ENCODE data around the gene CHN1.

The CHN1 gene

DNA sequence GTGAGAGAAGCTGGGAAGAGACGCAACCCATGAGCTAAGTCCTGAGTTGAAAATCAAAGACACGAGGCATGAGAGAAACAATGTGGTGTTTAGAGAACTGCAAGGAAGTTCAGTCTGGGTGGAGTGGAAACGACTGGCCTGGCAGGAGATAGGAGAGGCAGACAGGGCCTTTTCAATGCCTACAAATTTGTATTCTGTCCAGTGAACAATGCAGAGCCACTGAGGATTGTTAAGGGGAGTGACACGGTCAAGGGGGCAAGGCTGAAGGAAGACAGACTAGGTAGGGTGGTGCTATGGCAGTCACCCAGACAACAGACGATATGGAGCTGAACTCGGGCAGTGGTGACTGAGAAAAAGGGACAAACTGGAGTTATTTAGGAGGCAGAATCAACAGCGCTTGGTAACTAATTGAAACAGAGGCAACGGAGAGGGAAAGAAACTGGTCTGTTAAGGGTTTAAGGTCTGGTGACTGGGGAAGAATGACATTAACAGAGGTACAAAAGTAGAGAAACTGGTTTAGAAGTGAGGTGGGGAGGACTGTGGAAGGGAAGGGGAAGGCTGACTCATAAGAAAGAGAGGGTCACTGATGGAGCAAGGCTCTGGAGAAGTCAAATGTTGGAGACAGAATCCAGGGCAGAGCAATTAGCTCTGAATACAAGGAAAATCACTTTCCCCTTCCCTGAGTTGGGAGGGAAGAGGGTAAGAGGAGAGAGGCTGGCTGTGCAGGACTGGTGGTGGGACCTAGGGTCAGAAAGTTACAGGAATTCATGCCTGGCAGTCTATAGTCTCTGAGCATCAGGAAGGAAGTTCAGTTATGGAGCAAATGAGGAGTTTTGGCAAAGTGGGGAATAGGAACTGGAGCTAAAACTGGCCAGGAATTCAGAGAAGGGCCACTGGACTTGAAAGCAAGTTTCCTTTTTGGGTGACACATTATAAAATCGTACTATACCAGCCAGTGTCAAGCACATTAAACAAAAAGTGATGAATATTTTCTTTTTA is 177.5 kb downstream of the CHN1 start:
- DNase-seq (ENCODE audit: low read depth in 3 of 3) = no peak

- no peak for DNase-seq (ENCODE audit: low read depth in 3 of 3)
Measured at GRCh38 chr2:174826051-174826450, 179.1 kb downstream of the CHN1 start.

DNA sequence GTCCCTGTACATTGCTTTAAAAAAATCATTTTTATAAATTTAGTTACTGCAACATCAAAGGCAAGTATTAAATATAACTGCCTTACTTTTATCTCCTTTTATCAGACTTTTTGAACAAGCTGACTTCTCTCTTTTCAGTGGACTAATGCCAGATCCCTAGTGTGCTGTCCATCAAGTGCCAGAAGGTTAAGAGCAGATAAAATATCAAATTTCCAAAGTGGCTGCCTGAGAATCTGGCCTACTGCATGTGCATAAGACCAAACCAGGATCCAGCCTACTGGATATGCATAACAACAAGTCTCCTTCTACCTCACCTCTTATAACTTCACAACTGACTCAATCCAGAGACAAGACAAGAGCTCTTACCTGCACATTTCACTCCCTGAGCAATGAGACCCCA is 181.1 kb downstream of the CHN1 start:
- no peak for DNase-seq (ENCODE audit: low read depth in 3 of 3)

- DNase-seq (ENCODE audit: low read depth in 3 of 3) = no peak
Measured at GRCh38 chr2:174821628-174822027, 183.6 kb downstream of the CHN1 start.

DNA sequence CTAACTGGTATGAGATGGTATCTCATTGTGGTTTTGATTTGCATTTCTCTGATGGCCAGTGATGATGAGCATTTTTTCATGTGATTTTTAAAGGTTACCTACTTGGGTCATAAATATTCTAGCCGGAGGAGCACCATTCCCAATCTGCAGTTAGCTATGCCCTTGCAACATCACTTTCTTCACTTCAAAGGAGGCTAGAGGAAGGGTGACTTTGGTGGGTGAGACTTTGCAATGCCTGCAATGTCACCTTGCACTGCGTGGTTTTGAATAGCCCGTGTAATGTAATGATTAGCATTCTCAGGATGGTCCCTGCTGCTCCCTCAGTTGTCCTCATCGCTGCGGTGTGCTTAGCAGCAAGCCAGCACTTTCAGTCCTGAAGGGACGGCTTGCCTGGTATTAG is 184.8 kb downstream of the CHN1 start:
- no peak for DNase-seq (ENCODE audit: low read depth in 3 of 3)

GRCh38 chr2:174815526-174815925 is 189.7 kb downstream of the CHN1 start:
- no peak for DNase-seq (ENCODE audit: low read depth in 3 of 3)

GRCh38 chr2:174812037-174812436 is 193.1 kb downstream of the CHN1 start:
- no peak for DNase-seq (ENCODE audit: low read depth in 3 of 3)

- no peak for DNase-seq (ENCODE audit: low read depth in 3 of 3)
Measured at GRCh38 chr2:174807931-174808330, 197.2 kb downstream of the CHN1 start.

DNA sequence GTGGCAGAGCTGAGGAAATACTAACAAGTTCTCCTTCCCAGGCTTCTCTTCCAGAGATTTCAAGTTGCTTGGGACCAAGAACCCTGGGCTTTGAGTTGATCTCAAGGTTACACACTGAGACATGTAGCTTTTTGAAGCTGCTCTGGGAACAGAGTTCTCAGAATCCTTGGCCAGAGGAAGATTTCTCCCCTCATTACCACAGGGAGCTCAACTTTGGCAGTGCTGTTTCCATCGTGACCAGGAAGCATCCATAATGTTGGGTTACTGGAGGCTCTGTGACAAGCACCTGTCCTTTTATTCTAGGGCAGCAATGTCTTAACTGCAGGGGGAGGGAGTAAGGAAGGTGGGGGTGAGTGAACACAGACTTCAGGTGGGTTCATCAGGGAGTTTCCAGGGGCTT is 199.4 kb downstream of the CHN1 start:
- DNase-seq (ENCODE audit: low read depth in 3 of 3) = no peak

- no peak for DNase-seq (ENCODE audit: low read depth in 3 of 3)
Measured at GRCh38 chr2:174802459-174802858, 202.7 kb downstream of the CHN1 start.

DNA sequence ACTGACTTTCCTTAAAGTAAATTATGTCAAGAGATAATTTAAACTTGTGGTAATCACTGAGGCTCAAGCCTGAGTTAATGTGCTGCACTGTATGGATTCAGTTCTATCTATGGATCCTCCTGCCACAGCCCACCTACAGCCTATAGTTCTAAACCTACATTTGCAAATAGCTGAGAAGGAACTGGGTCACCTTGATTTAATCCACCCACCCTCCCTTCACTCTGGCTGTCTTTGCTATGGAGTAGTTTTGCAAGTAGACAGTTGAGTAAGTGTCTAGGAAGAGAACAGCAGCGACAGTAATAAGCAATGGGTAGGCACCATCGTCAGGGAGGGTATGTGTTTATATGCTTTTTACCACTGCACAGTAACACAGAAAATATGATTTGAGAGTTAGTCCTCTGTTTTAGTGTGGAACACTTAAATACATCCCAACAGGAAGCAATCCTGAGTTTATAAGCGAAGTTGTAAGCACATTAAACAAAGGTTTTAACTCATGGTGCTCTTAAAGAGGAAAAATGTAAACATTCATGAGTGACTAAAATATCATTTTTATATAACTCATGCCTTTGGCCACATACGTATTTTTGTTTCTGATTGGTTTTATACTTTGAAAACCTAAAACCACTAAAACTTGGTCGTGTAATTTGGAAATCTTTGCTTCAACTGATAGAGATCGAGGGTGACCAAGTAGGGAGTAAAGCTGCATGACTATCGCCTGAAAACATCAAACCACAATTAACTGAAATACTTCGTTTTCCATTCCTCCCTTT is 204.6 kb downstream of the CHN1 start:
- DNase-seq (ENCODE audit: low read depth in 3 of 3) = no peak

- no peak for DNase-seq (ENCODE audit: low read depth in 3 of 3)
Measured at GRCh38 chr2:174798801-174799200, 206.4 kb downstream of the CHN1 start.

DNA sequence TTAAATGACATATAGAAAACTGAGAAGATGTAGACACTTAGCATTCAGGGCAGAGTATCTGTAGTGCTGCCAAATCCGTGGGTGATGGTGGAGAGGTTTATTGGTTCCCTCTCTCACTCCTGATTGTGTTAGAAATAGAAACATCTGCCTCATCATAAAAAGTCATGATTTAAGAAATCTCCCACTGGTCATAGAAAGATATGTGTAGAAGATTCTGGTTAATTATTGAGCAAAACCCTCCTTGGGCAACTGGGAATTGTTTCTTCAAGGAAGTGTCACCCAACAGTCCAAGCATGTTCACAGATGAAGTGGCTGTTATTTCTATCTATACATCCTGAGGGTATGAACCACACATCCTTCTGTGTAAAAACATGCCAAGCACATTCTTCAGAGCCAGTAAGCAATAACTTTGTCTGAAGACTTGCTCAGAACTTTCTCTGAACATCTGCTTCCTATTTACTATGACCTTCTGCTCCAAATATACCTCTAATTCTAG is 207.4 kb downstream of the CHN1 start:
- no peak for DNase-seq (ENCODE audit: low read depth in 3 of 3)

DNA sequence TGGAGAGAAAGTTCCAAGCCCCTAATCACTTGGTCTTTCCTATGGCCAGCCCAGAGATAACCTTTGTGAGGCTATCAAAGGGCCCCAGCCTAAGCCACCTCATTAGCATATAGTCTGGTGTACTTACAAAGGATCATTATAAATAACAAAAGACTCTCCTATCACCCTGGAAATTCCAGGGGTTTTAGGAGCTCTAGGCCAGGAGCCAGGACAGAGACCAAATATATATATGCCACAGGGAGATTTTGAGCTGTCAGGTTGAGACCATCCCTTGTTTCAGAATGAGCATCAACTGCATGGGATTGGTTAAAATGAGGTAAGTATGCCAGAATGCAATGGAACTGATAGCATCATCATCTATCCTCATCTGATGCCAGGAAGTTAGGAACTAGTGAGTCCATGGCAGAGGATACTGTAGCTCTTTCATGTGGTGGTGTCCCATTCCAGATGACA is 208.8 kb downstream of the CHN1 start:
- no peak for DNase-seq (ENCODE audit: low read depth in 3 of 3)

GRCh38 chr2:174794851-174795374 is 210.3 kb downstream of the CHN1 start:
- no peak for DNase-seq (ENCODE audit: low read depth in 3 of 3)

GRCh38 chr2:174792309-174793025 is 212.7 kb downstream of the CHN1 start:
- DNase-seq (ENCODE audit: low read depth in 3 of 3) = no peak

GRCh38 chr2:174791746-174792280 is 213.4 kb downstream of the CHN1 start:
- DNase-seq (ENCODE audit: low read depth in 3 of 3) = no peak

- no peak for DNase-seq (ENCODE audit: low read depth in 3 of 3)
Measured at GRCh38 chr2:174791020-174791419, 214.2 kb downstream of the CHN1 start.

DNA sequence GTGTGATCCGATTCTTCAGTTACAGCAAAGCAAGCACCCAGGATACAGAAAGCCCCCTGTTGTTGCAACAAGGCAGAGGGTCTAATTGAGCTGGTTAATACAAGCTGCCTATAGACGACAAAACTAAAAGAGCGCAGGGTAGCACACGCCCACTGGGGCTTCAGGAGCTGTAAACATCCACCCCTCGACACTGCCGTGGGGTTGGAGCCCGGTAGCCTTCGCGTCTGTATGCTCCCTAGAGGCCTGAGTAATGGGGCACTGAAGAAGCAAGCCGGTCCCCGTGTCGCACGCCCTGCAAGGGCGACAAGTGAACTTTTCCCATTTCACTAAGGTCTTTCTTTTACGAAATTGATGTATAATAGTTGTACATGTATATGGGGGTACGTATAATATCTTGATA is 216.2 kb downstream of the CHN1 start:
- DNase-seq (ENCODE audit: low read depth in 3 of 3) = no peak

DNA sequence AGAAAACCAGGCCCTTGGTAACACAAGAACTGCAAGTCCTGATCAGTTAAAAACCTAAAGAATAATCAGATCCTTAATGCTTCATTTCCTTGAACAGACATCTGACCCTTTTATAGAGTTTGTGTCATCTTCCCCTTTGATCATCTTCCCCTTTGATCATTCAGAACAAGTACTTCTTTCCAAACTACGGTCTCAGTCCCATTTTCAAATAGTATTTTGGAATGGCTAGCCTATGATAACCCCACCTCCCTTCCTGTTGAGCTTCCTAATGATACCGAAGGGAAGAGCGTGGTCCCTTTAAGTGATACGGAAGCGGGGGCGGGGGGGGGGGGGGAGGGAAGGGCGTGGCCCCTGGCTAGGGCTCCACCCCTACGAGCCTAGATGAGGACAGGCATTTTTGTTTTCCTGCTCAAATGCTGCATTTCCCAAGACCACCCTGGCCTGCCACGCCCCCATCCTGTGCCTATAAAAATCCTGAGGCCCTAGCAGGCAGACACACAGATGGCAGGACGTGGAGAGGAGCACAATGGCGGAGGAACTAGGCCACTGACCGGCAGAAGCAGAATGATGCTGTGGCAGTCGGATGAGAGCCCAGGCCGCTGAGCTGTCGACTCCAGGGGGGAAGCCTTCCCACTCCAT is 216.8 kb downstream of the CHN1 start:
- DNase-seq (ENCODE audit: low read depth in 3 of 3) = no peak

All from stimulated activated CD4-positive, alpha-beta T cell treated with anti-CD3 and anti-CD28 coated beads, TNF-alpha, amount 100 ng/mL, for 48 hours (primary cell).